Medulla oblongata (tissue), 1 donor: Measurements from ENCODE around the gene NEK4.

Experiments used
- DNase-seq: peaks from one replicate; pipeline ENCODE4 v3.0.0-alpha.2; 2015; ENCODE audit errors: extremely low spot score

The NEK4 gene

DNA sequence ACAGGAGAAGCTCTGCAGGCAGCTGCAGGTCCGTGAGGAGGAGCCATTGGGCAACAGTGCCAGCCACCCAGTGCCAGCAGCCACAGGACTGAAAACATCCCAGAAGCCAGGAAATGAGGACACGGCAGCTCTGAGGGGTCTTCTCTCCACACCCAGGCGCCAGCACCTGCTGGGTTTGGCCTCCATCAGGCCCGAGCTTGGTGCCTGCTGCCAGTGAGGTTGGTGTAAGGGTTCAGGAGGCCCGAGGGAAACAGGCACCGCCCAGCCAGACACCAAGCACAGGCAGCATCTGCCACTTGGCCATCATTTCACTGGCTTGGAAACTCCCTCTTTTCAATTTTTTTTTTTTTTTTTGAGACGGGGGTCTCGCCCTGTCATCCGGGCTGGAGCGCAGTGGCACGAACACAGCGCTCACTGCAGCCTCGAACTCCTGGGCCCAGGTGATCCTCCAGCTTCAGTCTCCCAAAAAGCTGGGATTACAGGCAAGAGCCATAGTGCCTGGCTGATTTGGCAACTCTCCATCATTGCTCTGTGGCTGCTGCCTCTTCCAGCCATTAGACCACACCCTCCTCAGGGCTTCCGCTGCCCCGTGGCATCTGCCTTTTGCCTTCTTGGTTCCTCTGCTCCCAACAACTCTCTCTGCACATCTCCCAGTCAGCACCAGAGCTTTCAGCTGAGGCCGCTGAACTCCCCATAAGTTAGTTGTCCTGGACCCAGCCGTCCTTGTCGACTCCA lies 22.4 kb upstream of the NEK4 start:
- no peak for DNase-seq

GRCh38 chr3:52792413-52792812 lies 21.7 kb upstream of the NEK4 start:
- DNase-seq = no peak

DNA sequence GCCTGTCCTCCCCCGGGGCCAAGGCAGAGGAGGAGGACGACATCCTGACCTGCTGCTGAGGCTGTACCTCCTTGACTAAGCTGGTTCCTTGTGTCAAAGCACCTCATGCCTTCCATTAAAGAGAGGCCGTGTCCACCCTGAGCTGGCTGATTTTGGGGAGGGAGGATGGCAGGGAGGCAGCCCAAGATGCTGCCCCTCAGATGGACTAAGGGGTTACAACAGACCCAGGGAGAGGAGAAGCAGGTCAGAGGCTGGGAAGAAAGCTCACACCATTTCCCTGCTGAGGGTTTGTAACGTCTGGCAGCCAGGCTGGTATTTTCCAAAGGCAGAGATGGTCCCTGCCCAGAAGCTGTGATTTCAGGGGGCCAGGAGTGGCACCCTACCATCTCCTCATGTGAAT lies 21.2 kb upstream of the NEK4 start:
- DNase-seq = no peak

DNA sequence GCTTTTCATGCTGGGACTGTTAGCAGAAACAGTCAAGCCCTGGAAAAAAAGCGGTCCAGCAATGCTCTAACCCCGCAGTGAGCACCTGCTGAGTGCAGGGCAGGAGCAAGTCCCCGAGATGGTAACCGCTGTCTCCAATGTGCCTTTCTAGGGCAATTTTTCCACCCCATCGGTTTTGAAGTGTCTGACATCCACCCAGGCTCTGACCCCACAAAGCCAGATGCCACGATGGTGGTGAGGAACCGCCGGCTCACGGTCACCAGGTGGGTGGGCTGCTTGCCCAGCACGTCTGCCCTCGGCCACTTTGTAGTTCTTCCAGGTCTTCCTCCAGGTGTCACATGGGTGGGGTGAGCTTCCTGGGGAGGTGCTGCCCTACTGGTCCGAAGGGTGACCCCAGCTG lies 20.6 kb upstream of the NEK4 start:
- DNase-seq = no peak

- DNase-seq = no peak
Measured at GRCh38 chr3:52790741-52791140, 20.0 kb upstream of the NEK4 start.

GRCh38 chr3:52790337-52790736 lies 19.6 kb upstream of the NEK4 start:
- DNase-seq = no peak

- DNase-seq = no peak
Measured at GRCh38 chr3:52789746-52790040, 19.0 kb upstream of the NEK4 start.

DNA sequence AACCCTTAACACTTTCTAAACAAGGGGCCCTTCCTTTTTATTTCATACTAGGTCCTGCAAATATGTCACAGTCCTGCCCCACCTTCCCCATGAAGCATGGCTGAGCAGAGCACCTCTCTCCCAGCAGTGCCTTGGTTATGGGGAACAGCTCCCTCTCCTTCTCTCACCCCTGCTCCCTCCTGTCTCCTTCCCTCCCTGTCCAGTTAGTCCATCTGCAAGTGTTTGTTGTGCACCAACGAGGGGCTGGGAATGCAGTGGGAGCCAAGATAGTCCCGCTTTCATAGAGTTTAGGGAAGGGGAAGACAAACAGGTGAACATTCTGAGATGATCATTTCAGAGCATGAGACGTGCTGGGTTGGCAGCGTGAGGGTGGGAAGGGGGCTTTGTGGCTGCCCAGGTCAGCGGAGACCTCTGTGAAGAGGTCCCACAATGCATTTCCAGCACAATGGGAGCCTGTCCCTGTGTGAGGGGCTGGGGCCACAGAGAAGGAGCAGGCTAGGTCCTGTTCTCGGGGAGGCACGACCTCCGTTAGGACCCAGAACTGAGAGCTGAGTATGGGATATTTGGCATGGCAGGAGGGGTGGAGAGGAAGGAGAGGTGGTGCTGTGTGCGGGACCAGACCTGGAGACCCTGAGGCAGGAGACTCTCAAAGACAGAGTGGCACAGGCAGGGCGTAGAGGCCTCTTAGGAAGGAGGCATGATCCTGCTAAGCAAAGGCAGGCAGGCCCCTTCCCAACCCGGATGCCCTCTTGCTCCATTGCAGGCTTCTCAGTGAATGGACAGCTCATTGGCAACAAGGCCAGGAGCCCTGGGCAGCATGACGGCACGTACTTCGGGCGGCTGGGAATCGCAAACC lies 18.4 kb upstream of the NEK4 start:
- DNase-seq = no peak

DNA sequence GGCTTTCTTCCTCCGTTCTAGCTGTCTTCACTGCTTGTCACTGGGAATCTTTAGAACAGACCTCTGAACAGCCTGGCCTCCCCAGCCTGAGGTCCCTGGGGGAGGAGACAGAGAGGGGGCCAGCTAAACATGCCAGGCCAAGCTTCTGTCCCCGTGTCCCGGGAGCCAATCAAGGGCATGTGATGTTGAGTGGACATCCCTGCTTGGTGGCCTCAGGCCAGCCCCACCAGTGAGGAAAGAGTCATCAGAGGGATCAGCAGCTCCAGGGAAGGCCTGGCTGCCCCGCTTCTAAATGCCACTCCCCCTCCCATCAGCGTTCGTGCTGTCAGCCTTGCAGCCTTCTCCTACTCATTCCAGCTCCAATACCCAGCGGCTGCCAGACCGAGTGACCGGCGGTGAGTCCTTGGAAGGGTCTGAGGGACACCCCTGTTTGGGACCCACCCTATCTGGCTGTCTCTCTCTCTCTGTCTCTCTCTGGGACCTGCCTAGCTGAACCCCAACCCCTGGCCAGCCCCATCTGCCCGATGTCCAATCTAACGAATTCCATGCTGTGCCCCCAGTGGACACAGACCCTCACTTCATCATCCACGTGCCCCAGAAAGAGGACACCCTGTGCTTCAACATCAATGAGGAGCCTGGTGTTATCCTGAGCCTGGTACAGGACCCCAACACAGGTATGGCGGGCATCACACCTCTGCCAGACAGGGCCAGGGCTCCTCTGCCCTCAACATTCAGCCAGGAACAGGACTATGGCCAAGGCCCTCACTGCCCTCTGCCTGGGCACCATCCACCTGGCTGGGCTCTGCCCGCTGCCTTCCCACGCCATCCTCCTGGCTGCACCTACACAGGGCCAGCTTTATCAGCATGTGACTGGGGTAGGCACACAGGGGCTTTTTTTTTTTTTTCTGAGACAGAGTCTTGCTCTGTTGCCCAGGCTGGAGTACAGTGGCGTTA lies 17.2 kb upstream of the NEK4 start:
- peak; percentile 6 for DNase-seq

DNA sequence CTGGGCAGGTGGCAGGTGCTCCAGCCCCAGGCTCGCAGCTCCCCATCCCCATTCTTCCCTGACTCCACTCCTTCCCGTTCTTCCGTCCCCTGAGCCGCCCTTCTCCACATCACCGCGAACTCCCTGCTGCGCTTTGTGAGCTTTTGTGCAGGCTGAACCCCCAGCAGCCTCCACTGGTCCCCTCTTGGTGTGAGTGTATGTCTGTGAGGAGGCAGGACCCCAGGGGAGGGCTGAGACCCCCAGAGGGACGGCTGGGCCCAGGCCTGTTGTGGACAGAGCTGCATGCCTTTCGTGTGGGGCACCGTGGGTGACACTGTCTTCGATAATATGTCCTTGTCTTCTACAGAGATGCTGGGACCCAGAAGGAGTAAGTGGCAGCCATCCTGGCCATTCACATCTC lies 16.5 kb upstream of the NEK4 start:
- no peak for DNase-seq

- no peak for DNase-seq
Measured at GRCh38 chr3:52786330-52787215, 15.8 kb upstream of the NEK4 start.

DNA sequence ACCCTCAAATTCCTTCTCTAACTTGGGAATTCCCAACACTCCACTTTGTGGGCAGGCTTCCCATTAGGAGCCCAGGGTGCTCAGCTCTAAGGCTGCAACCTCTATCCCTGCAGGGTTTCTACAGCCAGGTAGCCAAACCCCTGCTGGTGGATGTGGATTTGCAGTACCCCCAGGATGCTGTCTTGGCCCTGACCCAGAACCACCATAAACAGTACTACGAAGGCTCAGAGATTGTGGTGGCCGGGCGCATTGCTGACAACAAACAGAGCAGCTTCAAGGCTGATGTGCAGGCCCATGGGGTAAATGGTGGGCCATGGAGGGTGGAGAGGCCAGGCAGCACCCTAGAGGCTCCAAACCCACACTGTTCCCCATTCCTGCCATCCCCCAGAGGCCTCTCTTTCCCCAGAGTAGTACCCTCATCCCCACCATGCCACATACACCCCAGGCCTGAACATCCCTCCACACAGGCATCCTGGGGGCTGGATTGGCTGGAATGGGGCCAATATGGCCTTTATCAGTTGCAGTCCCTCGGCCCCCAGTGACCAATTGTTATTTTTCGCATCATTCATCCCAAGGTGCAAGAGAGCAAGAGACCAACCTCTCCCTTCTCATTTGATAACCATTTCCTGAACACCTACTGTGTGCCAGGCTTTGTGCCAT lies 14.3 kb upstream of the NEK4 start:
- no peak for DNase-seq

GRCh38 chr3:52784021-52784621 lies 13.4 kb upstream of the NEK4 start:
- DNase-seq = no peak

DNA sequence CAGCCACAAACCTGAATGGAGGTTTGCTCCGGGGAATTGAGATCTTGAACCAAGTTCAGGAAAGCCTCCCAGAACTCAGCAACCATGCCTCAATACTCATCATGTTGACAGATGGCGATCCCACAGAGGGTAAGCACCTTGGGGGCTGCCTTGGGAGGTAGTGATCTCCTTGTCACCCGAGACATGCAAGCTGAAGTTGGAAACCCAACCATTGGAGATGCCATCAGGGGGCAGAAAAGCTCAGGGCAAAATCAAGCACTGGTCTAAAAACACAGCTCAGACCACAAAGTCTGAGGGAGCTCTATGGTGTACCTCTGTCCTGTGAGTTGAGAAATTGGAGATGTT lies 12.4 kb upstream of the NEK4 start:
- DNase-seq = no peak

GRCh38 chr3:52782412-52783210 lies 11.9 kb upstream of the NEK4 start:
- DNase-seq = no peak

GRCh38 chr3:52781741-52782140 lies 11.0 kb upstream of the NEK4 start:
- DNase-seq = no peak

DNA sequence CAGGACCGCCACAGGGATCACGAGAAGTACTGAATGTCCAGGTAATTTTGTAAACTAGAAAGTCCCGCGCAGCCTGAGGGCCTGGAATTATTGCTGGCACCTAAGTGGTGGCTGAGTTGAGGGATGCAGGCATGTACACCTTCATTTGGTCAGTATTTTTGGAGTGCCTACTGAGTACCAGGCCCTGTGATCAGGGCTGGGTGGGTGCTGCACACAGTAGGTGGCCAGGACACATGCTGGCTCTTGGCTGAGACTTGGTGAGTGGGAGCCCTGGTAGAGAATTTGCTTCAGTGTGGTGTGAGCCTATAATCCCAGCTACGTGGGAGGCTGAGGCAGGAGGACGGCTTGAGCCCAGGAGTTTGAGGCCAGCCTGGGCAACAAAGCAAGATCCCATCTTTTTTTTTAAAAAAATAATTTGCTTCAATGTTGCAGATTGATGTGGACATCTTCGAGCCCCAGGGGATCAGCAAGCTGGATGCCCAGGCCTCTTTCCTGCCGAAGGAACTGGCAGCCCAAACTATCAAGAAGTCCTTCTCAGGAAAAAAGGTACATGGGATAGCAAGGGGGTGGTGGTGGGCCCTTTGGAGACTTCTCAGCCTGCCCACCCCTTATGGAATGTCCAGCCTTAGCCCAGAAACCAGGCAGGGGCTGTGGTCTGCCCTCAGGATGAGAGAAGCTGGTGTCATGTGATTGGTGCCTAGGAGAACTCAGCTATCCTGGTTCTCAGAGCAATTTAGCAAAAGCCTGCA lies 9.3 kb upstream of the NEK4 start:
- no peak for DNase-seq

GRCh38 chr3:52779011-52779836 lies 8.5 kb upstream of the NEK4 start:
- no peak for DNase-seq
